GM21528 (cell line): Measurements from ENCODE around the gene SLC25A20.
"Not testable (repeated sequence)": the region's sequence is repeated elsewhere in the genome, so short reads cannot be mapped to it uniquely, and the experiment has no call there.

ENCODE experiments used
- ATAC-seq: cut with Tn5 transposase; IDR thresholded peaks from one replicate; pipeline ENCODE4 v1.9.1; 2021; ENCODE audit warnings: mild to moderate bottlenecking, moderate library complexity; ENCODE audit not compliant: unreplicated experiment, low FRiP score

SLC25A20 gene

DNA sequence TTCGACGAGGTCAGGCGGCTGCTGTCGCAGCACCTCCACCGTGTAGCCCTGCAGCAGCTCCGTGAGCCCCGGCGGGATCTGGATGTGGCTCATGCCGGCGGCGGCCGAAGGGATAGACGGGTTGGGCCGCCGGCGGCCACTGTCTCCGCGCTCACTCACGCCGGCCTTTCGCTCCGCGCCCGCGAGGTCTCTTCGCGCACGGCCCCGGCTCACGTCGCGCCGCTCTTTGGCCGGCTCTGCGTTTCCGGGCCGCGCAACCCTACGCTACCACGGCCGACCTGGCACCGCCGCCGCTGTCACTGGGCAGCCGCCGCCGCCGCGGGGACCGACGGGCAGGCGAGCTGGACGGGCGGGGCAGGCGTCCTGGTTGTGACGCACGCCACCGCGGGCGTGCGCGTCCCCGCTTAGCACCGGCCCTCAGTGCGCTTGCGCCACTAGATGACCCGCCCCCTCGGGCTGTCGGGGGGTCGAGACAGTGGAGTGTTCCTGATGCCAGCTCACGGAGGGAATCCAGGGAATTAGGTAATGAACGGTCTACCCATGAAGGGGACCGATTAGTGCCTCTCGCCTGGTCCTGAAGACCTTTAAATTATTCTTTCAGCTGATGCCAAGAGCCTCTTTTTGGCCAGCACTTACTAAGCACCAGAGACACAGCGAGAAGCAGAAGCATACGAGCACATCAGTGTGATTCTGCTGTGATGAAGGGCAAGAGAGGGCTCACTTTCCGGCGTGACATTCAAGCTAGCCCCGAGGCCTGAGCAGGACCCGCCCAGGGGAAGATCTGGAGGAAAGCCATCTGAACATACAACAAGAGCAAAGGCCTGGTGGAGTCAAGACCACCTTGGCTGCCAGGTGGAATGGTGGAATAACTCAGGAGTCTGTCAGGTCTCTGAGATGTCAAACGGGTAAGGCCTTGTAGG, 50.9 kb downstream of the SLC25A20 start, which contains the start of gene PRKAR2A:
Gene PRKAR2A (minus strand): TSS at position 371 of the 920 bp plus-strand sequence. CDS start 278 bp downstream, at position 93.
- peak; percentile 84 for ATAC-seq

DNA sequence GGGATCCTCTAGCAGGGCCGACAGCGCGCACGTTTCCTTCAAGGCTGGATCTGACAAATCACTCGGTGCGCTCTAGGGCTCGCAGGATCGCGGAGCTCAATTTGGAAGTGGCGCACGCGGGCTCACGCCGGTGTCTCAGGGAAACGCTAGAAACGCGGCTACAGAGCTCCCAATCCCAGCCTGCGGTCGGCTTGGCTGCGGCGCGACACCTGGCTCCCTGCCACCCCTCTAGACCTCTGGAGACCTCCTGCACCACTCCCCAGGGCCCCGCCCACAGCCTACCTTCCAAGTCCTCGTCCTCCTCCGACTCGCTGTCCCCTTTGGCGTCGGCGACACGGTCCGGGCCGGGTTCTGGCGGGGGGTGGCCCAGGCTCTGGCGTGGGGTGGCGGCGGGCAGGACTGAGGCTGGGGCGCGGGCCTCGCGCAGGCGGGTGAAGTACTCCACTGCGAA, 51.6 kb downstream of the SLC25A20 start:
- ATAC-seq: peak; percentile 32

- ATAC-seq: no peak
Observed at GRCh38 chr3:48845170-48845569, 53.5 kb downstream of the SLC25A20 start.

GRCh38 chr3:48837163-48837562, 61.5 kb downstream of the SLC25A20 start:
- ATAC-seq: no peak

DNA sequence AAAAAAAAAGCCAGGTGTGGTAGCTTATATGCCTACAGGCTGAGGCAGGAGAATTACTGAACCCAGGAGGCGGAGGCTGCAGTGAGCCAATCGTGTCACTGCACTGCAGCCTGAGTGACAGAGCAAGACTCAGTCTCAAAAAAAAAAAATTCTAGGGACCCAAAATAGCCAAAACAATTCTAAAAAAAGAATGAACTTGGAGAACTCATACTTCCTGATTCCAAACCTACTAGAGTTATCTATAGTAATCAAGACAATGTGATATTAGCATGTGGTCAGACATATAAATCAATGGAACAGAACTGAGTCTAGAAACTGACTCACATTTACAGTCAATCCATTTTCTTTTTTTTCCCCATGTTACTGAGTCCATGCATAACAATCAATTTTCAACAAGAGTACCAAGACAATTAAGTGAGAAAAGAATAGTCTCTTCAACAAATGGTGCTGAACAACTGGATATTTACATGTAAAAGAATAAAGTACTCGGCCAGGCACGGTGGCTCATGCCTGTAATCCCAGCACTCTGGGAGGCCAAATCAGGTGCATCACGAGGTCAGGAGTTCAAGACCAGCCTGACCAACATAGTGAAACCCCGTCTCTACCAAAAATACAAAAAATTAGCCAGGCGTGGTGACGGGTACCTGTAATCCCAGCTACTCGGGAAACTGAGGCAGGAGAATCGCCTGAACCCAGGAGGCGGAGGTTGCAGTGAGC, 62.9 kb downstream of the SLC25A20 start:
- ATAC-seq: no peak

- ATAC-seq: no peak
Observed at GRCh38 chr3:48832684-48833083, 66.0 kb downstream of the SLC25A20 start.

GRCh38 chr3:48830715-48831114, 68.0 kb downstream of the SLC25A20 start:
- ATAC-seq: no peak

DNA sequence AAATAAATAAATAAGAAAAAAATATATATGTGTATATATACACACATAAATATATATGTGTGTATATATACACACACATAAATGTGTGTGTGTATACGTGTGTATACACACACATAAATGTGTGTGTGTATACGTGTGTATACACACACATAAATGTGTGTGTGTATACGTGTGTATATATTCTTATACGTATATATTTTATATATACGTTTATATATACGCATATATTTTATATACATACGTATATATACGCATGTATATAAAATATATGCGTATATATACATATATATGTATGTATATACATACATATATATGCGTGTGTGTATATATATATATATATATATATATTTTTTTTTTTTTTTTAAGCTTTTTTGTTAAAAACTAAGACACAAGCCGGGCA, 69.2 kb downstream of the SLC25A20 start:
- not testable (repeated sequence) for ATAC-seq

- ATAC-seq: not testable (repeated sequence)
Observed at GRCh38 chr3:48827874-48828273, 70.8 kb downstream of the SLC25A20 start.

GRCh38 chr3:48826451-48826850, 72.2 kb downstream of the SLC25A20 start:
- no peak for ATAC-seq

DNA sequence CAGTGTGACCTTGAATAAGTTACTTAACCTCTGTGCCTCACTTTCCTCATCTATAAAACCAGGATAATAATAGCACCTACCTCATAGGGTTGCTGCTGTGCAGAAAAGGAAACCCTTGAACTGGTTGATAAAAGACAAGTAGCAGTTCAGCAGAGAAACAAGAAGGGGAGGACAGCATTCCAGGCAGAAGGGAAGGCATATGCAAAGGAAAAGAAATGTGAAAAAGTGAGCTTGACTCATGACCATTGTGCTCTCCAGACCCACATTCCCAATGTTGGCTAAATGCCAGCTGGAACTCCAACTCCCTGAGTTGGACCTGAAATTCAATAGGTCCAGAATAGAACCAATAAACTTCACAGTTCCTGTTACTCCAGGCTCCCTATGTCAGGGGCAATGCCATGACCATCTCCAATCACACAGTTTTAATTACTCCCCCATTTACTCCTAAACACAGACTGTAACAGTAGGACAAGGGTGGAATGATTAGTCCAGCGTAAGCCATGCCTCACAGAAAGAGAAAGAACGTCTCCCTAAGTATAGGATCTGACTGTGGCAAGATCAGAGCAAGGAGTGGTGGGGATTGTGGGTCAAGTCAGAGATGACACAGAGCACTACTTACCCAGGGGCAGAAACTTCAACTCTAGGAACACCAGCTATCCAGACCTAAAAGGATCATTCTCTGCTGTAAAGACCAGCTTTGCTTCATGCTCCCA, 77.9 kb downstream of the SLC25A20 start:
- no peak for ATAC-seq

DNA sequence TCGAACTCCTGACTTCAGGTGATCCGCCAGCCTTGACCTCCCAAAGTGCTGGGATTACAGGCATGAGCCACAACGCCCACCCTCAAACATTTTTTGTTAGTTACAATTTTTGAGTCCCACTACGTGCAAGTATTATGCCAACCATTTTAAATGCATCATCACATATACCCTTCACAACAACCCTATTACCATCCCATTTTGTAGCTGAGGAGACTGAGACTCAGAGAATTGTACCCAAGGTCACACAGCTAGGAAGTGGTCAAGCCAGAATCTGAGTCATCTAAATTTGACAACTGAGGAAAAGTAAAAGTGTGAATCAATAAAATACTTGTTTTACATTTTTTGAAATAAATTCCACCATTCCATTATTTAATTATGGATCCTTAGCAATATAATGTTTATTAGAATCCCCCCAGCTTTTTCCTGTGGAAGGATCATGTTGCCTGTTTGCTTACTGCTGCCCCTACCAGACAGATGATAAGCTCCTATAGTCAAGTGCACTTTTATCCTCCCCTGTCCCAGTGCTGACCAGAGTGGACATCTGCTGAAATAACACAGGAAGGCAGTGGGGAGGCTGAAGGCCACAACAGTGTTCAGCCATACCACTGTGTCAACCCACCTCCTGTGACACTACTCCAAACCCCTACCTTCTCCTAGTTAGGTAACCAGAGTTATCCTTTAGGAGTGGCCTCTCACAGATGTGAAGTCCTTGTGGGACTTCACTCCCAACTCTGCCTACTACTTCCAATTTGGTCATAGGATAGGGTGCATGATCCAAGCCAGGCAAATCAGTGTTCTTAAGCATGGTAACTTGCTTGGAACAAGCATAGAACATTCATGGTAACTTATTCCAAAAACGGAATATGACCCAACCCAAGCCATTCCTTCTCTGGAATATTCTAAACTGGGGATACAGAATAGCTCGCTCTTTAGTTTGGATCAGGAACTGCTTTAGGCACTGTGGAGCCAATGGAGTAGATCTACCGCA, 79.2 kb downstream of the SLC25A20 start:
- ATAC-seq: no peak

DNA sequence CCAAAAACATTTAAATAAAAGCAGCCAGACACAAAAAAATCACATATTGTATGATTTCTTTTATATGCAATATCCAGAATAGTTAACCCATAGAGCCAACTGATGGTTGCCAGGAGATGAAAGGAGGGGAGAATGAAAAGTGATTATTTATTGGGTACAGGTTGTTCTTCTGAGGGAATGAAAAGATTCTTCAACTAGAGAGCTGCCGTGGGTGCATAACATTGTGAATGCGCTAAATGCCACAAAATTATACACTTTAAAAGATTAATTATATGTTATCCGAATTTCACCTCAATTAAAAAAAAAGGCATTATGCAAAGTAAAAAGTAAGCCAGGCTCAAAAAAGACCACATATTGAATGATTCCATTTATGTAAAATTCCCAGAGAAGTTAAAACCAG, 87.2 kb downstream of the SLC25A20 start:
- no peak for ATAC-seq
